Measurements from ENCODE around the gene SEMA6D. TPM values are rescaled to one million over a fixed set of nuclear protein-coding genes. Genes with fewer than 3 reads are reported as not detected.

The SEMA6D gene
- total RNA-seq, 1 experiment from 2014 or later: 0.65 TPM

DNA sequence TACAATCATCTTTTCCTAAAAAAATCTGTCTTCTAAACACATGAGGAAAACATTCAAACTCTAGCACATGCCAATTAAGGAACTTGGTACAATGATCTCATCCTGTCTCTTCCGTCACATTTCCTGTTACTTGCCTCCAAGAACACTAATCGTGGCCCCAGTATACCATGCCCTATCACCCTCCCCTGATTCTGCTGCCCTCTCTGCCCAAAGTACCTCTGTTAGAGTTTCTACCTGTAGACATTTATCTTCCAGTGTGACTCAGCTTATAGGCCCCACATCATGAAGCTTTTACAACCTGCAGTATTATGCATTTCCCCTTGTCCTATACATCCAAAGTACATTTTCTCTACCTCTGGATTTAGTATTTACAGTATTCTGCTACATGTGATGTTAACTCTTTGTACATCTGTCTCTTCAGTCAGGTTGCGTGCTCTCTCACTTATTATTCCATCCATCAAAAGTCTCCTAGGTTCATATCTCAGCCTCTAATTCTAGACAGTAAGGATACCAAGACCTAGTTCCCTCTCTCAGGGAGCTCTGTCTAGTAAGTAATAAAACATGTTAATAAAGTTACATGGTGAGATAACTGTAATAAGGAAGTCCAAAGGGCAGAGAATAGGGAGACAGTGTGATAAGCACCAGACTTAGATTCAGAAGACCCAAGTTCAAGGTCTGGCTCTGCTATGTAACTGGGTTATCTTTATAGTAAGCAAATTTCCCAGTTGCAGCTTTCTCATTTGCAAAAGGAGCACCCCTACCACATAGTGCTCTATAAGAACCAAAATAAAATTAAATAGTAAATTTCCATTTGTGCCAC, 8.9 kb upstream of the SEMA6D start:
- TF ChIP-seq, protein P1, sequence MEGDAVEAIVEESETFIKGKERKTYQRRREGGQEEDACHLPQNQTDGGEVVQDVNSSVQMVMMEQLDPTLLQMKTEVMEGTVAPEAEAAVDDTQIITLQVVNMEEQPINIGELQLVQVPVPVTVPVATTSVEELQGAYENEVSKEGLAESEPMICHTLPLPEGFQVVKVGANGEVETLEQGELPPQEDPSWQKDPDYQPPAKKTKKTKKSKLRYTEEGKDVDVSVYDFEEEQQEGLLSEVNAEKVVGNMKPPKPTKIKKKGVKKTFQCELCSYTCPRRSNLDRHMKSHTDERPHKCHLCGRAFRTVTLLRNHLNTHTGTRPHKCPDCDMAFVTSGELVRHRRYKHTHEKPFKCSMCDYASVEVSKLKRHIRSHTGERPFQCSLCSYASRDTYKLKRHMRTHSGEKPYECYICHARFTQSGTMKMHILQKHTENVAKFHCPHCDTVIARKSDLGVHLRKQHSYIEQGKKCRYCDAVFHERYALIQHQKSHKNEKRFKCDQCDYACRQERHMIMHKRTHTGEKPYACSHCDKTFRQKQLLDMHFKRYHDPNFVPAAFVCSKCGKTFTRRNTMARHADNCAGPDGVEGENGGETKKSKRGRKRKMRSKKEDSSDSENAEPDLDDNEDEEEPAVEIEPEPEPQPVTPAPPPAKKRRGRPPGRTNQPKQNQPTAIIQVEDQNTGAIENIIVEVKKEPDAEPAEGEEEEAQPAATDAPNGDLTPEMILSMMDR (IDR thresholded peaks at IDR 0.05; ENCODE audit: unreplicated experiment): no peak
- intact Hi-C loops (cut with micrococcal nuclease): no loop called here
- no peaks in the 10 kb centered on the region for H3K36me3 Mint-ChIP-seq (ENCODE audit: insufficient read depth, unreplicated experiment)
- H3K4me3 Mint-ChIP-seq (ENCODE audit: unreplicated experiment): no peak overlapping the region
- no TSS peak for BruUV-seq (replicated peaks)
- CTCF ChIA-PET: interaction anchor here (0.8 to 1.1 kb wide), 3 partner anchors 9 to 512 kb away, joined by 3 to 4 read pairs (median 4); partner anchors contain the start of gene SEMA6D
- DNase-seq (ENCODE audit: unreplicated experiment): no peak
- no peak overlapping the region for H3K27ac Mint-ChIP-seq (ENCODE audit: low read depth, unreplicated experiment)
- no peaks in the 10 kb centered on the region for H3K27me3 Mint-ChIP-seq (ENCODE audit: insufficient read depth, unreplicated experiment)
- POLR2A ChIA-PET: no interaction called here
- H3K9me3 Mint-ChIP-seq (ENCODE audit: unreplicated experiment): no peaks in the 10 kb centered on the region
- no peaks in the 10 kb centered on the region for H3K4me1 Mint-ChIP-seq (ENCODE audit: insufficient read depth, unreplicated experiment)

DNA sequence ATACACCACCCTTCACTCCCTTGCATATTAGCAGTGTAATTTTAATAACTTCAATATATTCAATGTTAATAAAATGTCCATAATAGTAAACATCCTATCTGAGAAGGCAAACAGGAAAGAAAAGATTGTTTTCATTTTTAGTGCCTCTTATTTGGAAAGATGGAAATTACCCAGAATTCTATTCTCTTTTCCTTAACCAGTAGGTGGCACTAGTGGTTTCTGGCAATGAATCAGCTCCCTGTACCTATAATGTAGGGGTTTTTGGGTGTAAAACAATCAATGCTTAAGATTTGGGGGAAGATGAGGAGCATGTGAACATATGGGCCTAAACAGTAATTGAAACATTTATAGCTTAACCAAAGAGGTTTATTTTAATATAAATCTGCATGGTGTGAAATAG, 5.7 kb upstream of the SEMA6D start:
- H3K4me1 Mint-ChIP-seq (ENCODE audit: insufficient read depth, unreplicated experiment): peaks cover under 1% of the 10 kb centered on the region
- CTCF ChIA-PET: interaction anchor here (0.5 to 4.2 kb wide), 31 partner anchors 9 to 809 kb away, joined by 3 to 35 read pairs (median 3); no protein-coding TSS in a partner anchor
- H3K27ac Mint-ChIP-seq (ENCODE audit: low read depth, unreplicated experiment): no peak overlapping the region

DNA sequence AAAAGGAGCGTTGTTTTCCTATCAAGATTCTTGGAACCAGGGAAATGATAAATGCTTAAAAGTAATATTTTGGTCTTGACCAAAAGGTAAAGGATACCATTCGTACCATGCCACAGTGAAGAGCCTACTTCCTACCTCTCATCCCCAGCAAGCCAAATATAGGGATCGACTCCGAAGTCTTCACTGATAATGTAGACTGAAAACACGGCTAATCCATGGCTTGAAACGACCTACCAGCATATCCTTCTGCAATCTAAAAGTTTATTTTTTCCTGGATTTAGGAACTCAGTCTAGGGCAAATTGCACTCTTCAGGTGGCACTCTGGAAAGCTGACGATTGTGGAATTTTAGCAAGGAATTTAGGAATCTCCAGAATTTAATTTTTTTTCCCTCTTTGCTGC, 1.9 kb upstream of the SEMA6D start:
- H3K27me3 Mint-ChIP-seq (ENCODE audit: insufficient read depth, unreplicated experiment): no peaks in the 10 kb centered on the region
- DNase-seq (ENCODE audit: unreplicated experiment): no peak
- TF ChIP-seq, protein P1 (IDR thresholded peaks at IDR 0.05; ENCODE audit: unreplicated experiment): no peak
- H3K4me3 Mint-ChIP-seq (ENCODE audit: unreplicated experiment): no peak overlapping the region
- BruUV-seq (replicated peaks): no TSS peak
- peaks cover 5% of the 10 kb centered on the region for H3K4me1 Mint-ChIP-seq (ENCODE audit: insufficient read depth, unreplicated experiment)
- POLR2A ChIA-PET: no interaction called here
- CTCF ChIA-PET: interaction anchor here (0.5 to 3.1 kb wide), 7 partner anchors 19 to 519 kb away, joined by 3 to 15 read pairs (median 3); no protein-coding TSS in a partner anchor
- H3K27ac Mint-ChIP-seq (ENCODE audit: low read depth, unreplicated experiment): no peak overlapping the region
- no peaks in the 10 kb centered on the region for H3K36me3 Mint-ChIP-seq (ENCODE audit: insufficient read depth, unreplicated experiment)
- no peaks in the 10 kb centered on the region for H3K9me3 Mint-ChIP-seq (ENCODE audit: unreplicated experiment)
- intact Hi-C loops (cut with micrococcal nuclease): loop anchor here (10.0 kb wide), 1 partner anchor 331 kb away; no protein-coding TSS in a partner anchor

More for the DNA sequence above, 5.7 kb upstream of the SEMA6D start:
- no peak overlapping the region for H3K4me3 Mint-ChIP-seq (ENCODE audit: unreplicated experiment)
- TF ChIP-seq, protein P1 (IDR thresholded peaks at IDR 0.05; ENCODE audit: unreplicated experiment): peak; percentile 57
- DNase-seq (ENCODE audit: unreplicated experiment): peak; percentile 51
- intact Hi-C loops (cut with micrococcal nuclease): loop anchor here (1.0 to 10.0 kb wide), 4 partner anchors 210 to 536 kb away; no protein-coding TSS in a partner anchor
- no TSS peak for BruUV-seq (replicated peaks)
- H3K27me3 Mint-ChIP-seq (ENCODE audit: insufficient read depth, unreplicated experiment): no peaks in the 10 kb centered on the region
- POLR2A ChIA-PET: interaction anchor here (0.7 to 2.2 kb wide), 7 partner anchors 12 to 550 kb away, joined by 3 to 9 read pairs (median 4); no protein-coding TSS in a partner anchor
- H3K36me3 Mint-ChIP-seq (ENCODE audit: insufficient read depth, unreplicated experiment): no peaks in the 10 kb centered on the region
- no peaks in the 10 kb centered on the region for H3K9me3 Mint-ChIP-seq (ENCODE audit: unreplicated experiment)

DNA sequence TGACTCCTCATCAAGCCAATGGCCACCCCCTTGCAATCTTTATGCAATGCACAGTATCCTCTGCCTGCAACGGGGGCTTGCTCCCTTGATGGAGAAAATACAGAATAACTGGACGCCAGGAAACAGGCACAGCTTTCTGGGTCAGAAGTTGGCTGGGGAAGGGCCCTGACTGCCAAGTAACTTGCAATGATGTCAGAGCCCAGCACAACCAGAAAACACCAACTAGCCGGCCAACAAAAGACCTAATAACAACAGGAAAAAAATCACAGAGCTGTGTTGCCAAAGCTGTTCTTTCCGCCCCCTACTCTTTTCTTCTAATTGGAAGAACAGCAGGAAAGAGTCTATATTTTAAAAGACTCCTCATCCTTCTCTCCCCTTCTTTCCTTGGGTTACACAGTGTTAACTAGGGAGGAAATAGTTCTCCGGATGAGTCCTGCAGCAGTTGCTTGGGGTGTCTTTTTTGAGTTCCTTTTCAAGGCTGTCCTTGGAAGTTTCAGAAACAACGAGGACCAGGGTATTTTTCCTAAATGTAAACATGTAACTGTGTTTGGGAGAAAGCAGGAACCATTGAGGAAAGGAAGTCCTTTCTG, 1.4 kb upstream of the SEMA6D start:
- ChIA-PET POLR2A (interaction anchor here (2.8 to 3.1 kb wide), 2 partner anchors 102 to 104 kb away, joined by 8 to 16 read pairs; no protein-coding TSS in a partner anchor), CTCF (interaction anchor here (0.5 to 3.1 kb wide), 10 partner anchors 19 to 571 kb away, joined by 3 to 15 read pairs (median 4); no protein-coding TSS in a partner anchor)
- intact Hi-C loops (cut with micrococcal nuclease): loop anchor here (2.0 to 10.0 kb wide), 2 partner anchors 331 to 369 kb away; no protein-coding TSS in a partner anchor
- TF ChIP-seq, protein P1 (IDR thresholded peaks at IDR 0.05; ENCODE audit: unreplicated experiment): no peak
- Mint-ChIP-seq H3K36me3 (ENCODE audit: insufficient read depth, unreplicated experiment) (no peaks in the 10 kb centered on the region), H3K9me3 (ENCODE audit: unreplicated experiment) (no peaks in the 10 kb centered on the region), H3K4me1 (ENCODE audit: insufficient read depth, unreplicated experiment) (peaks cover 5% of the 10 kb centered on the region), H3K4me3 (ENCODE audit: unreplicated experiment) (no peak overlapping the region), H3K27ac (ENCODE audit: low read depth, unreplicated experiment) (no peak overlapping the region), H3K27me3 (ENCODE audit: insufficient read depth, unreplicated experiment) (no peaks in the 10 kb centered on the region)
- no TSS peak for BruUV-seq (replicated peaks)
- DNase-seq (ENCODE audit: unreplicated experiment): no peak
